ENCODE measurements around the gene MSL3B.

MSL3B gene

GRCh38 chr2:233817361-233817911 lies 50.8 kb downstream of the MSL3B start:
- no peak for DNase-seq (ENCODE audit: low read depth in 3 of 3)

GRCh38 chr2:233816771-233817170 lies 51.4 kb downstream of the MSL3B start:
- no peak for DNase-seq (ENCODE audit: low read depth in 3 of 3)

GRCh38 chr2:233816334-233816733 lies 51.9 kb downstream of the MSL3B start:
- DNase-seq (ENCODE audit: low read depth in 3 of 3) = no peak

- DNase-seq (ENCODE audit: low read depth in 3 of 3) = no peak
Observed at GRCh38 chr2:233815861-233816260, 52.3 kb downstream of the MSL3B start.
